ENCODE measurements around the gene STON1.
"Not testable (repeated sequence)": the region's sequence is repeated elsewhere in the genome, so short reads cannot be mapped to it uniquely, and the experiment has no call there.

Gene STON1

GRCh38 chr2:48528431-48528830, 1.5 kb upstream of the STON1 start:
- DNase-seq = no peak

GRCh38 chr2:48529194-48529593, 760 bp upstream of the STON1 start:
- DNase-seq = peak; percentile 24

GRCh38 chr2:48529676-48530032, 300 bp upstream of the STON1 start:
- peak; percentile 26 for DNase-seq

- peak; percentile 32 for DNase-seq
These were observed 1.2 kb downstream of the STON1 start for GRCh38 chr2:48531141-48531648.

- no peak for DNase-seq
These were observed 2.2 kb downstream of the STON1 start for GRCh38 chr2:48532174-48532573.

GRCh38 chr2:48532824-48533223, 2.9 kb downstream of the STON1 start:
- no peak for DNase-seq

GRCh38 chr2:48534781-48535180, 4.8 kb downstream of the STON1 start:
- DNase-seq = no peak

- DNase-seq = no peak
These were observed 10.4 kb downstream of the STON1 start for GRCh38 chr2:48540237-48540935.

- no peak for DNase-seq
These were observed 11.9 kb downstream of the STON1 start for GRCh38 chr2:48541666-48542389.

- DNase-seq = no peak
These were observed 13.9 kb downstream of the STON1 start for GRCh38 chr2:48543895-48544294.

- DNase-seq = no peak
These were observed 15.3 kb downstream of the STON1 start for GRCh38 chr2:48545244-48545643.

GRCh38 chr2:48548840-48549239, 18.9 kb downstream of the STON1 start:
- no peak for DNase-seq

GRCh38 chr2:48549972-48550371, 20.0 kb downstream of the STON1 start:
- no peak for DNase-seq

GRCh38 chr2:48551548-48551947, 21.6 kb downstream of the STON1 start:
- DNase-seq = no peak

GRCh38 chr2:48555071-48555470, 25.1 kb downstream of the STON1 start:
- DNase-seq = not testable (repeated sequence)

- DNase-seq = no peak
These were observed 28.5 kb downstream of the STON1 start for GRCh38 chr2:48558456-48558855.

- no peak for DNase-seq
These were observed 30.7 kb downstream of the STON1 start for GRCh38 chr2:48560546-48561209.

GRCh38 chr2:48562281-48562680, 32.3 kb downstream of the STON1 start:
- DNase-seq = no peak

- DNase-seq = peak; percentile 13
These were observed 36.8 kb downstream of the STON1 start for GRCh38 chr2:48566592-48567310.

- peak; percentile 5 for DNase-seq
These were observed 37.7 kb downstream of the STON1 start for GRCh38 chr2:48567671-48568070.

- no peak for DNase-seq
These were observed 38.6 kb downstream of the STON1 start for GRCh38 chr2:48568547-48568946.

- no peak for DNase-seq
These were observed 39.5 kb downstream of the STON1 start for GRCh38 chr2:48569433-48569832.

GRCh38 chr2:48572816-48573215, 42.9 kb downstream of the STON1 start:
- DNase-seq = peak; percentile 61
